SK-N-SH treated with all-trans-retinoic acid at 6 μM for 48 hours (cell line): Measurements from ENCODE around the gene KIFBP.
"Not testable (repeated sequence)": the region's sequence is repeated elsewhere in the genome, so short reads cannot be mapped to it uniquely, and the experiment has no call there.

Source experiments
- ATAC-seq: fragments of 200-7000 bp; cut with Tn5 transposase; 3 replicates; pipeline ENCODE4 v1.9.1; 2020; ENCODE audit warnings: mild to moderate bottlenecking, moderate library complexity
- ARNTL ChIP-seq: fragments of 450-650 bp; formaldehyde crosslinking; IDR thresholded peaks from 2 replicates; pipeline ENCODE4 v1.5.0; 2020; ENCODE audit warnings: low read depth, mild to moderate bottlenecking, moderate library complexity, borderline replicate concordance
- BACH2 ChIP-seq: fragments of 250-450 bp; sonication (Bioruptor Pico); IDR thresholded peaks from 2 replicates; pipeline ENCODE4 v1.9.0; 2021; ENCODE audit warnings: mild to moderate bottlenecking, borderline replicate concordance
- CSDC2 ChIP-seq: fragments of 250-450 bp; sonication (Bioruptor Pico); IDR thresholded peaks from 2 replicates; pipeline ENCODE4 v1.5.0; 2020; ENCODE audit warnings: mild to moderate bottlenecking, moderate library complexity
- ESRRG ChIP-seq: fragments of 250-450 bp; sonication (Bioruptor Pico); IDR thresholded peaks from 2 replicates; pipeline ENCODE4 v1.6.1; 2021; ENCODE audit warnings: mild to moderate bottlenecking
- GLIS3 ChIP-seq: fragments of 250-450 bp; sonication (Bioruptor Pico); IDR thresholded peaks from 2 replicates; pipeline ENCODE4 v1.5.0; 2020; ENCODE audit warnings: mild to moderate bottlenecking, moderate library complexity
- ISL1 ChIP-seq: fragments of 250-450 bp; sonication (Bioruptor Pico); IDR thresholded peaks from 2 replicates; pipeline ENCODE4 v2.1.2; 2022; ENCODE audit warnings: mild to moderate bottlenecking, moderate library complexity
- OSR1 ChIP-seq: fragments of 250-450 bp; sonication (Bioruptor Pico); IDR thresholded peaks from 2 replicates; pipeline ENCODE4 v1.8.0; 2022; ENCODE audit warnings: moderate library complexity, mild to moderate bottlenecking, inconsistent platforms
- RARB ChIP-seq: fragments of 250-450 bp; sonication (Bioruptor Pico); IDR thresholded peaks from 2 replicates; pipeline ENCODE4 v1.8.0; 2021; ENCODE audit warnings: mild to moderate bottlenecking, moderate library complexity
- TCF4 ChIP-seq: fragments of 250-450 bp; sonication (Bioruptor Pico); IDR thresholded peaks from 2 replicates; pipeline ENCODE4 v1.8.0; 2021; ENCODE audit warnings: mild to moderate bottlenecking, moderate library complexity, borderline replicate concordance
- TOX ChIP-seq: fragments of 250-450 bp; sonication (Bioruptor Pico); IDR thresholded peaks from 2 replicates; pipeline ENCODE4 v1.8.0; 2021; ENCODE audit warnings: mild to moderate bottlenecking, moderate library complexity, borderline replicate concordance
- ZFP3 ChIP-seq: fragments of 250-450 bp; sonication (Bioruptor Pico); IDR thresholded peaks from 2 replicates; pipeline ENCODE4 v1.5.0; 2020; ENCODE audit warnings: mild to moderate bottlenecking, moderate library complexity
- ZFP30 ChIP-seq: fragments of 450-650 bp; formaldehyde crosslinking; IDR thresholded peaks from 2 replicates; pipeline ENCODE4 v1.5.0; 2022; ENCODE audit warnings: mild to moderate bottlenecking, moderate library complexity
- ZNF565 ChIP-seq: fragments of 450-650 bp; formaldehyde crosslinking; conservative IDR thresholded peaks from 2 replicates; pipeline ENCODE4 v1.5.0; 2020; ENCODE audit warnings: low read depth, mild to moderate bottlenecking, moderate library complexity
- ZNF8 ChIP-seq: fragments of 450-650 bp; formaldehyde crosslinking; IDR thresholded peaks from 2 replicates; pipeline ENCODE4 v1.5.0; 2020; ENCODE audit warnings: mild to moderate bottlenecking, moderate library complexity
- TF ChIP-seq, protein P1 (sequence below): fragments of 250-450 bp; sonication (Bioruptor Pico); IDR thresholded peaks from 2 replicates; pipeline ENCODE4 v1.5.1; 2021; ENCODE audit warnings: mild to moderate bottlenecking, moderate library complexity
- TF ChIP-seq, protein P2 (sequence below): fragments of 250-450 bp; sonication (Bioruptor Pico); IDR thresholded peaks from 2 replicates; pipeline ENCODE4 v1.5.0; 2020; ENCODE audit warnings: mild to moderate bottlenecking, moderate library complexity
- TF ChIP-seq, protein P3 (sequence below): fragments of 250-450 bp; sonication (Bioruptor Pico); IDR thresholded peaks from 2 replicates; pipeline ENCODE4 v1.8.0; 2021; ENCODE audit warnings: low read depth, mild to moderate bottlenecking, moderate library complexity, borderline replicate concordance
- TF ChIP-seq, protein P4 (sequence below): fragments of 250-450 bp; sonication (Bioruptor Pico); IDR thresholded peaks from 2 replicates; pipeline ENCODE4 v1.8.0; 2020; ENCODE audit warnings: mild to moderate bottlenecking, moderate library complexity, borderline replicate concordance
- TF ChIP-seq, protein P5 (sequence below): fragments of 250-450 bp; sonication (Bioruptor Pico); IDR thresholded peaks from 2 replicates; pipeline ENCODE4 v1.5.1; 2020; ENCODE audit warnings: low read depth, mild to moderate bottlenecking, moderate library complexity

KIFBP gene

DNA sequence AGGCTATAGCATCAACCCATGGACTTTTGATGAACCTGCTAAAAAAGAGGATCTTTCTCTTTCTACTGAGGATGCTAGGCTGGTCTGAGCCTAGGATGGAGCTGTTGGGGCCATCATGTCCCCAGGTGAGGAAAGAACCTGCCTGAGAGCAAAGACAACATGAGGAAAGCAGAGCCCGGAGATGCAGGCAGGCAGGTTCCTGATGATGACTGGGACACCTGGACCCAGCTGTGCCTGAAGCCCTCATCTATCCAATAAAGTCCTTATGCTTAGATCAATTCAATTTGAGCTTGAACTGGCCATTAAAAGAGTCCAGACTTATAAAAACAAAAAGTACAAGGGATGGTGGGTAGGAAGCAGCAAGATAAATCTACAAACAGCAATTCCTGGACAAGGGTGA, 48.9 kb downstream of the KIFBP start:
- ATAC-seq, result no peak
- TF ChIP-seq ISL1 (CRISPR knock-in tag) (no peak), BACH2 (CRISPR knock-in tag) (no peak), ZFP3 (no peak), RARB (CRISPR knock-in tag) (no peak), ZFP30 (CRISPR knock-in tag) (no peak), ARNTL (no peak), OSR1 (CRISPR knock-in tag) (no peak), ESRRG (CRISPR knock-in tag) (no peak), TOX (CRISPR knock-in tag) (no peak), GLIS3 (CRISPR knock-in tag) (no peak), ZNF8 (no peak), TCF4 (CRISPR knock-in tag) (no peak), ZNF565 (CRISPR knock-in tag) (no peak), CSDC2 (CRISPR knock-in tag) (no peak)
- TF ChIP-seq, protein P1, sequence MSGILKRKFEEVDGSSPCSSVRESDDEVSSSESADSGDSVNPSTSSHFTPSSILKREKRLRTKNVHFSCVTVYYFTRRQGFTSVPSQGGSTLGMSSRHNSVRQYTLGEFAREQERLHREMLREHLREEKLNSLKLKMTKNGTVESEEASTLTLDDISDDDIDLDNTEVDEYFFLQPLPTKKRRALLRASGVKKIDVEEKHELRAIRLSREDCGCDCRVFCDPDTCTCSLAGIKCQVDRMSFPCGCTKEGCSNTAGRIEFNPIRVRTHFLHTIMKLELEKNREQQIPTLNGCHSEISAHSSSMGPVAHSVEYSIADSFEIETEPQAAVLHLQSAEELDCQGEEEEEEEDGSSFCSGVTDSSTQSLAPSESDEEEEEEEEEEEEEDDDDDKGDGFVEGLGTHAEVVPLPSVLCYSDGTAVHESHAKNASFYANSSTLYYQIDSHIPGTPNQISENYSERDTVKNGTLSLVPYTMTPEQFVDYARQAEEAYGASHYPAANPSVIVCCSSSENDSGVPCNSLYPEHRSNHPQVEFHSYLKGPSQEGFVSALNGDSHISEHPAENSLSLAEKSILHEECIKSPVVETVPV (CRISPR knock-in tag), result no peak
- TF ChIP-seq, protein P2, sequence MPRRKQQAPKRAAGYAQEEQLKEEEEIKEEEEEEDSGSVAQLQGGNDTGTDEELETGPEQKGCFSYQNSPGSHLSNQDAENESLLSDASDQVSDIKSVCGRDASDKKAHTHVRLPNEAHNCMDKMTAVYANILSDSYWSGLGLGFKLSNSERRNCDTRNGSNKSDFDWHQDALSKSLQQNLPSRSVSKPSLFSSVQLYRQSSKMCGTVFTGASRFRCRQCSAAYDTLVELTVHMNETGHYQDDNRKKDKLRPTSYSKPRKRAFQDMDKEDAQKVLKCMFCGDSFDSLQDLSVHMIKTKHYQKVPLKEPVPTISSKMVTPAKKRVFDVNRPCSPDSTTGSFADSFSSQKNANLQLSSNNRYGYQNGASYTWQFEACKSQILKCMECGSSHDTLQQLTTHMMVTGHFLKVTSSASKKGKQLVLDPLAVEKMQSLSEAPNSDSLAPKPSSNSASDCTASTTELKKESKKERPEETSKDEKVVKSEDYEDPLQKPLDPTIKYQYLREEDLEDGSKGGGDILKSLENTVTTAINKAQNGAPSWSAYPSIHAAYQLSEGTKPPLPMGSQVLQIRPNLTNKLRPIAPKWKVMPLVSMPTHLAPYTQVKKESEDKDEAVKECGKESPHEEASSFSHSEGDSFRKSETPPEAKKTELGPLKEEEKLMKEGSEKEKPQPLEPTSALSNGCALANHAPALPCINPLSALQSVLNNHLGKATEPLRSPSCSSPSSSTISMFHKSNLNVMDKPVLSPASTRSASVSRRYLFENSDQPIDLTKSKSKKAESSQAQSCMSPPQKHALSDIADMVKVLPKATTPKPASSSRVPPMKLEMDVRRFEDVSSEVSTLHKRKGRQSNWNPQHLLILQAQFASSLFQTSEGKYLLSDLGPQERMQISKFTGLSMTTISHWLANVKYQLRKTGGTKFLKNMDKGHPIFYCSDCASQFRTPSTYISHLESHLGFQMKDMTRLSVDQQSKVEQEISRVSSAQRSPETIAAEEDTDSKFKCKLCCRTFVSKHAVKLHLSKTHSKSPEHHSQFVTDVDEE, result no peak
- TF ChIP-seq, protein P3, sequence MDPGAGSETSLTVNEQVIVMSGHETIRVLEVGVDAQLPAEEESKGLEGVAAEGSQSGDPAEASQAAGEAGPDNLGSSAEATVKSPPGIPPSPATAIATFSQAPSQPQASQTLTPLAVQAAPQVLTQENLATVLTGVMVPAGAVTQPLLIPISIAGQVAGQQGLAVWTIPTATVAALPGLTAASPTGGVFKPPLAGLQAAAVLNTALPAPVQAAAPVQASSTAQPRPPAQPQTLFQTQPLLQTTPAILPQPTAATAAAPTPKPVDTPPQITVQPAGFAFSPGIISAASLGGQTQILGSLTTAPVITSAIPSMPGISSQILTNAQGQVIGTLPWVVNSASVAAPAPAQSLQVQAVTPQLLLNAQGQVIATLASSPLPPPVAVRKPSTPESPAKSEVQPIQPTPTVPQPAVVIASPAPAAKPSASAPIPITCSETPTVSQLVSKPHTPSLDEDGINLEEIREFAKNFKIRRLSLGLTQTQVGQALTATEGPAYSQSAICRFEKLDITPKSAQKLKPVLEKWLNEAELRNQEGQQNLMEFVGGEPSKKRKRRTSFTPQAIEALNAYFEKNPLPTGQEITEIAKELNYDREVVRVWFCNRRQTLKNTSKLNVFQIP (CRISPR knock-in tag), result no peak
- TF ChIP-seq, protein P4, sequence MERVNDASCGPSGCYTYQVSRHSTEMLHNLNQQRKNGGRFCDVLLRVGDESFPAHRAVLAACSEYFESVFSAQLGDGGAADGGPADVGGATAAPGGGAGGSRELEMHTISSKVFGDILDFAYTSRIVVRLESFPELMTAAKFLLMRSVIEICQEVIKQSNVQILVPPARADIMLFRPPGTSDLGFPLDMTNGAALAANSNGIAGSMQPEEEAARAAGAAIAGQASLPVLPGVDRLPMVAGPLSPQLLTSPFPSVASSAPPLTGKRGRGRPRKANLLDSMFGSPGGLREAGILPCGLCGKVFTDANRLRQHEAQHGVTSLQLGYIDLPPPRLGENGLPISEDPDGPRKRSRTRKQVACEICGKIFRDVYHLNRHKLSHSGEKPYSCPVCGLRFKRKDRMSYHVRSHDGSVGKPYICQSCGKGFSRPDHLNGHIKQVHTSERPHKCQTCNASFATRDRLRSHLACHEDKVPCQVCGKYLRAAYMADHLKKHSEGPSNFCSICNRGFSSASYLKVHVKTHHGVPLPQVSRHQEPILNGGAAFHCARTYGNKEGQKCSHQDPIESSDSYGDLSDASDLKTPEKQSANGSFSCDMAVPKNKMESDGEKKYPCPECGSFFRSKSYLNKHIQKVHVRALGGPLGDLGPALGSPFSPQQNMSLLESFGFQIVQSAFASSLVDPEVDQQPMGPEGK (CRISPR knock-in tag), result no peak
- TF ChIP-seq, protein P5, sequence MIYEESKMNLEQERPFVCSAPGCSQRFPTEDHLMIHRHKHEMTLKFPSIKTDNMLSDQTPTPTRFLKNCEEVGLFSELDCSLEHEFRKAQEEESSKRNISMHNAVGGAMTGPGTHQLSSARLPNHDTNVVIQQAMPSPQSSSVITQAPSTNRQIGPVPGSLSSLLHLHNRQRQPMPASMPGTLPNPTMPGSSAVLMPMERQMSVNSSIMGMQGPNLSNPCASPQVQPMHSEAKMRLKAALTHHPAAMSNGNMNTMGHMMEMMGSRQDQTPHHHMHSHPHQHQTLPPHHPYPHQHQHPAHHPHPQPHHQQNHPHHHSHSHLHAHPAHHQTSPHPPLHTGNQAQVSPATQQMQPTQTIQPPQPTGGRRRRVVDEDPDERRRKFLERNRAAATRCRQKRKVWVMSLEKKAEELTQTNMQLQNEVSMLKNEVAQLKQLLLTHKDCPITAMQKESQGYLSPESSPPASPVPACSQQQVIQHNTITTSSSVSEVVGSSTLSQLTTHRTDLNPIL (CRISPR knock-in tag), result no peak

DNA sequence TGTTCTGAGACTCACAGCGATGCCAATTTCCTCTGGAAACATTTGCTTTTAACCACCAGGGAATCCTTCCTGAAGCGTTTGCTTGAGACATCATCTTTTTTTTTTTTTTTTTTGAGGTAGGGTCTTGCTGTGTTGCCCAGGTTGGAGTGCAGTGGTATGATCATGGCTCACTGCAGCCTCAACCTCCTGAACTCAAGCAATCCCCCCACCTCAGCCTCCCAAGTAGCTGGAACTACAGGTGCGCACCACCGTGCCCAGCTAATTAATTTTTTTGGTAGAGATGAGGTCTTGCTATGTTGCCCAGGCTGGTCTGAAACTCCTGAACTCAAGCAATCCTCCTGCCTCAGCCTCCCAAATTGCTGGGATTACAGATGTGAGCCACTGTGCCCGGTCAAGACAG, 52.3 kb downstream of the KIFBP start:
- not testable (repeated sequence) for ATAC-seq

DNA sequence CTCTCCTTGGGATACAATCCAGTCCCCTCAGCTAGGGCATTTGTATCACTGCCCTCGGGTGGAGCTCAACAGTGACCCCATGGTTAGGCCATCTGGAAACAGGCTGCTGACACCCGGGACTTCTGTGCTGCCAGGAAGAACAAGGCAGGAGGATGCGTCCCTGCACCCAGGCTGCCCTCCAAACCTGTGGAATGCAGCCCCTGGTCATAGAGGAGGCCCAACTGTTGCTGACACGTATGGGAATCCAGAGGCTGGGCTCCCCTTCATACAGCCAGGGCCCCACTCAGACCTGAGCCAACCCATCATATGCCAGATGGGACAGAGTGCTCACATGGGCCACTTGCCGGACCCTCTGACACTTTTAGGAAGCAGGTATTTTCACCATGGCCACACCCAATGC, 53.8 kb downstream of the KIFBP start:
- TF ChIP-seq, protein P4 (CRISPR knock-in tag), result no peak
- no peak for TF ChIP-seq GLIS3 (CRISPR knock-in tag)
- TF ChIP-seq OSR1 (CRISPR knock-in tag), result no peak
- ATAC-seq, result no peak
